Sciatic nerve (tissue), 2 donors: Measurements from ENCODE around the gene STUB1. TPM values are rescaled to one million over a fixed set of nuclear protein-coding genes. Genes with fewer than 3 reads are reported as not detected.

Experiments used
- ATAC-seq: fragments of 200-7000 bp; cut with Tn5 transposase; one replicate; pipeline ENCODE4 v1.9.1; 2020; ENCODE audit warnings: mild to moderate bottlenecking, moderate library complexity
- DNase-seq: peaks from one replicate; pipeline ENCODE4 v3.0.0-alpha.2; 2020; ENCODE audit warnings: low spot score
- intact Hi-C: fragments of 100-400 bp; cut with DNase I; formaldehyde crosslinking; loops from one replicate; pipeline ENCODE4 v1.14.2; 2022
- total RNA-seq: library from RNA; stranded (reverse); fragmentation: NEBNext Ultra II Directional; extraction: Animal tissue kit (Norgen Biotek cat#: 25700); gene quantifications from one replicate; pipeline ENCODE4 v1.2.1, GENCODE V29; 2021
- donor health status: DM: no; HTN: no; CAD: no.
- donor health status: DM: no; HTN: no; CAD: no.

Gene STUB1
- 80.2 TPM for total RNA-seq

GRCh38 chr16:679814-680624, at the start of gene STUB1:
STUB1 (plus strand) TSS chr16:680410; CDS start chr16:680526, 116 bp downstream.
- ATAC-seq (peak; percentile 74), DNase-seq (peak; percentile 95)
- intact Hi-C loops, result no loop called here

- DNase-seq (peak; percentile 55), ATAC-seq (peak; percentile 11)
- intact Hi-C loops, result no loop called here
Observed at GRCh38 chr16:630815-631405, 49.3 kb upstream of the STUB1 start, which contains the start of gene WFIKKN1. WFIKKN1 (plus strand) TSS chr16:630985; CDS start chr16:631254, 269 bp downstream.

GRCh38 chr16:631808-632358, 48.3 kb upstream of the STUB1 start:
- ATAC-seq (no peak), DNase-seq (no peak)
- intact Hi-C loops, result no loop called here

GRCh38 chr16:632486-633335, 47.5 kb upstream of the STUB1 start:
- intact Hi-C loops, result no loop called here
- ATAC-seq, result no peak
- DNase-seq, result no peak

GRCh38 chr16:633336-634050, 46.7 kb upstream of the STUB1 start:
- no peak for ATAC-seq
- DNase-seq, result no peak
- intact Hi-C loops, result no loop called here

- intact Hi-C loops, result no loop called here
- ATAC-seq (no peak), DNase-seq (no peak)
Observed at GRCh38 chr16:634051-634670, 46.0 kb upstream of the STUB1 start.

- DNase-seq (no peak), ATAC-seq (no peak)
- intact Hi-C loops, result no loop called here
Observed at GRCh38 chr16:634996-635395, 45.2 kb upstream of the STUB1 start.

GRCh38 chr16:635573-636205, 44.5 kb upstream of the STUB1 start:
- ATAC-seq, result no peak
- intact Hi-C loops, result no loop called here
- no peak for DNase-seq

GRCh38 chr16:636206-637080, 43.8 kb upstream of the STUB1 start, which contains the start of gene METTL26:
METTL26 (minus strand) TSS chr16:636305; CDS start chr16:636290, 15 bp downstream.
- DNase-seq, result peak; percentile 97
- intact Hi-C loops, result no loop called here
- peak; percentile 93 for ATAC-seq

GRCh38 chr16:637081-638018, 42.9 kb upstream of the STUB1 start:
- DNase-seq, result peak; percentile 96
- intact Hi-C loops, result no loop called here
- peak; percentile 87 for ATAC-seq

- intact Hi-C loops, result no loop called here
- ATAC-seq (no peak), DNase-seq (no peak)
Observed at GRCh38 chr16:638034-638543, 42.1 kb upstream of the STUB1 start.

- intact Hi-C loops, result no loop called here
- ATAC-seq (no peak), DNase-seq (no peak)
Observed at GRCh38 chr16:638836-639235, 41.4 kb upstream of the STUB1 start.

- DNase-seq, result no peak
- intact Hi-C loops, result no loop called here
- ATAC-seq, result no peak
Observed at GRCh38 chr16:640614-641013, 39.6 kb upstream of the STUB1 start.

- intact Hi-C loops, result no loop called here
- DNase-seq (peak; percentile 92), ATAC-seq (peak; percentile 53)
Observed at GRCh38 chr16:641326-642188, 38.7 kb upstream of the STUB1 start, which contains the start of gene MCRIP2. MCRIP2 (plus strand) TSS chr16:641828; CDS start chr16:641992, 164 bp downstream.
